HG03354 (cell line): ENCODE measurements around the gene RAB17.

Experiments
- ATAC-seq: cut with Tn5 transposase; IDR thresholded peaks from one replicate; pipeline ENCODE4 v1.9.1; 2021; ENCODE audit warnings: mild to moderate bottlenecking; ENCODE audit not compliant: unreplicated experiment, poor library complexity, severe bottlenecking

RAB17 gene, protein sequence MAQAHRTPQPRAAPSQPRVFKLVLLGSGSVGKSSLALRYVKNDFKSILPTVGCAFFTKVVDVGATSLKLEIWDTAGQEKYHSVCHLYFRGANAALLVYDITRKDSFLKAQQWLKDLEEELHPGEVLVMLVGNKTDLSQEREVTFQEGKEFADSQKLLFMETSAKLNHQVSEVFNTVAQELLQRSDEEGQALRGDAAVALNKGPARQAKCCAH

GRCh38 chr2:237590272-237591140 lies at the start of gene RAB17:
Gene RAB17 (minus strand): TSS chr2:237590734. CDS start chr2:237586154, 4,580 bp downstream.
- ATAC-seq, result no peak

GRCh38 chr2:237639836-237640220 lies 49.3 kb upstream of the RAB17 start:
- no peak for ATAC-seq

- ATAC-seq, result no peak
Observed at GRCh38 chr2:237639052-237639835, 48.7 kb upstream of the RAB17 start.

GRCh38 chr2:237638176-237638575 lies 47.6 kb upstream of the RAB17 start:
- no peak for ATAC-seq

GRCh38 chr2:237637429-237638135 lies 47.0 kb upstream of the RAB17 start:
- ATAC-seq, result no peak

GRCh38 chr2:237636578-237636977 lies 46.0 kb upstream of the RAB17 start:
- ATAC-seq, result no peak

DNA sequence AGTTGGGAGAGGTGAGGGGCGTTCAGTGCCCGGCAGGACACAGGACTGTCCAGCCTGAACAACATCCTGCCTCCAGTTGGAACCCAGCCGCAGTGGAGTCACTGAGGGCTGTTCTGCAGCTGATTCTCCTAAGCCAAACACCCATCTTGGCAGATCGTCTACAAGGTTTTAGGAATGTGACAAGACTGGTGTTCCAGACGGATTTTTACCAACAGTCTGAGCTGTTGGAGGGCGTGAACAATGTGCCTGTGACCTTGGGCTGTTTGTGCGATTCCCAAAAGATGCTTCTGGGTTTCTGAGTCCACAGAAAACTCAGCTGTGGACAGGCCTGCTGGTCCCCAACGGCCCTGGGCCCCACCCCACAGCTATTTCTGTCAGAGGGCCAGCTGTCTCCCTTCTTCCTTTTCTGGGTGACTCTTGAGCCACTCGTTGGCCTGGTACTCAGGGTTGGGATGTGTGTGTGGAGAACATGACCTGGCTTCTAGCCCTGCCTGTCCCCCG lies 42.6 kb upstream of the RAB17 start:
- ATAC-seq, result no peak

- ATAC-seq, result no peak
Observed at GRCh38 chr2:237631801-237632585, 41.5 kb upstream of the RAB17 start.

DNA sequence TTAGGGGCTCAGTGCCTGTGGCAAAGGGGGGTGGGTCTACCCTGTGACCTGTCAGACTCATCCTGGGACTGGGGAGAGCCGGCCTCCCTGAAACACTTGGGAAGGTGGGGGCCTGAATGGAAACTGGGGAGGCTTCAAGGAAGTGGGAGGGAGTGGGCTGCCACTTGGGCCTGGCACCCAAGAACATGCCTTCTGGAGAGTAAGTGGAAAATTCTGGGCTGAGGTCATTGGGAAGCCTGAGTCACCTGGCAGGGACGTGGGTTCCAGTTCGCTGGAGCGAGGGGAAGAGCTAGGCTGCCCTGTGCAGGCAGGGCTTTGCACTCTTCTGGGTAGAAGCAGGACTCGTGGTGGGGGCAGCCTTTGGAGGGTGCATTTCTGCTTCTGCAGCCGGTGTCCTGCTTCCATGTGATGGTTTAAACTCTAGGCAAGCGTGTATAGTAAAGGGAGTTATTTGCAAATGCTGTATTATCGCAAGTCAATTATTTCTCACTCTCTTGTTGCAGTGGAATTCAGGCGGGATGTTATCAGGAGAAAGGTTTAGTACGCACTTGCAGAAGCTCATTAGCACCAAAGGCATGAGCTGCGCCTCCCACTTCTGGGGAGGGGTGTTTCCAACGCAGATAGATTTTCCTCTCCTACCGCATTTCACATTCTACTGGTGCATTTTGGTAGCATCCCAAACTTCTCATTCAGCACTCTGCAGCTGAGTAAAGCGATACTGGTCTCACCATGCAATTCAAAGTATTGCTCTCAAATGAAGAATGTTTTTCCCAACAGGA lies 40.7 kb upstream of the RAB17 start:
- no peak for ATAC-seq

GRCh38 chr2:237630216-237631000 lies 39.9 kb upstream of the RAB17 start:
- ATAC-seq, result no peak

- ATAC-seq, result no peak
Observed at GRCh38 chr2:237629739-237630138, 39.2 kb upstream of the RAB17 start.

DNA sequence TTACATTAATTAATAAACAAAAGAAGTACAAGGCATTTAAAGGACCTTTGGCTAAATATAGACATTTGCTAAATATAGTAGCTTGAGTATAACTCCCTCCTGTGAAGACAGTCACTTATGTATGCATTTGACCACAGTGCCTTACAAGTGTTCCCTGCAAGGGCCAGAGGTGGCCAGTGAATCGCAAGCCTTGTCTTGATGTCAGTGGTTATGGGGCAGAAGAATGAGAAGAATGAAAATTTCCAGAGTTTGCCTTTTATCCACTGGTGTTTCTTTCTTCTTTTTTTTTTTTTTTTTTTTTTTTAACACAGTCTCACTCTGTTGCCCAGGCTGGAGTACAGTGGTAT lies 38.6 kb upstream of the RAB17 start:
- ATAC-seq, result no peak

GRCh38 chr2:237628247-237629187 lies 38.0 kb upstream of the RAB17 start:
- no peak for ATAC-seq

DNA sequence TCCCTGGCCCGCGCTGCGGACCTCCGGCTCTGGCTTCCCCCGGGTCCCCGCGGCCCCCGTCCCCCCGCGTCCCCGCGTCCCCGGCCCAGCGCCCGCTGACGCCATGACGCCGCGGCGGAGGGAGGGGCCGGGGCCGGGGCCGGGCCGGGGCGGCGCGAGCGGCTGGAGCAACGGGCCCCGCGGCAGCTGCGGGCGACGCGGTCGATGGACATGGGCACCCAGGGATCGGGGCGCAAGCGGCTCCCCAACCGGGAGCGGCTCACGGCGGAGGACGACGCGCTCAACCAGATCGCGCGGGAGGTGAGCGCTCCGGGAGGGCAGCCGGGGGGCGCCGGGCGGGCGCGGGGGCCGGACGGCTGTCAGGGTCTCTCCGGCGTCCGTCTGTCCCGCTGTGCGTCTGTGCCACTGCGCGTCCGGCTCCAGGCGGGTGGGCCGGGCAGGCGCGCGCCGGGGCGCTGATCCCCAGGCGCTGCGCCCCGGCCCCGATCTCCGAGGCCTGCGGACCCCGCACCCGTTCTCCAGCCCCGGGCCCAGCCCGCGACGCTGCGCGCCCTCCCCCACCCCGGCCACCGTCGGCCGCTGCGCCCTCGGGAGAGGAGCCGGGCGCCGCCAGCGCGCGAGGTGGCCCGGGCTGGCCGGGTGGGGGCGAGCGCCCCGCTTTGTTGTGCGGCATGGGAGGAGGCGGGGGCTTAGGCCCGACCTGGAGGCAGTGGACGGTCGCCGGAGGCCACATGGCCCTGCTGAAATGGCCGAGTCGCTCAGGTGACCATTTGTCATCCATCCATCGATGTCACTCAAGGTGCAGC lies 37.1 kb upstream of the RAB17 start, which contains the start of gene LRRFIP1:
Gene LRRFIP1, plus strand, starts transcription at position 147 of the 806 bp plus-strand sequence. Its CDS starts 58 bp downstream, at position 205.
- no peak for ATAC-seq

DNA sequence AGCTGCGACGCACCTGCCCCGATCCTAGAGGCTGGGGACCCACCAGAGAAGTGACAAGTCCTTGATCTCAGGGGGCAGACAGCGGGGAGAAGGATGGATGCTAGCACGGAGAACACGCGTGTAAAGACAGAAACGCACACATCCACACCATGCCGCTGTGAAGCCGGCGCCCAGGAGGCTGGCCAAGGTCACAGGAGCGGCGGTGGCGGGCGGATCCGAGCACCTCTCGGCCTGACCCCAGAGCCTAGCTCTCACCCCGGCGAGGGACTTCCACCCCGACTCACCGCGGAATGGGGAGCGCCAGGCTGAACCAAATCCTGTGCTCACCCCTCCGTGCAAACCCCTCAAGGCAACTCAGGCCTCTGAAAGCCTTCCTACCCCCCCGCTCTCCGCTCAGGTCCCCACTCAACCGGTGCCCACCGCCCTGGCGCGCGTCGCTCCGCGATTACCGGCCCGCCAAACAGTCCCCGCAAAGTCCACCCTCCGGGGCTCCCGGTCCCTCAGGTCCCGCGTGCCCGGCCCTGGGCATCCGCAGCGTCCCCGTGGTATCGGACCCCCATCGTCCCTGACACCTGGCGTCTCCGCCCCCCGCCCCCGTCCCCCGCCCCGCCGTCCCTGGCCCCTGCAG lies 36.4 kb upstream of the RAB17 start:
- no peak for ATAC-seq
